Right lobe of liver (tissue), 4 donors: ENCODE measurements around the gene COIL.

ENCODE experiments used
- CTCF ChIP-seq, 4 donors: fragments of 200-600 bp in 3 of 4; fragments of 450-650 bp in 1 of 4; IDR thresholded peaks; one replicate each; pipeline versions ENCODE4 v1.5.1 to v1.8.0; 2016 to 2022; ENCODE audit warnings: antibody characterized with exemption in 4 of 4, mild to moderate bottlenecking in 2 of 4
- POLR2A ChIP-seq: fragments of 450-650 bp; IDR thresholded peaks from one replicate; pipeline ENCODE4 v1.6.1; 2017; ENCODE audit warnings: antibody characterized with exemption, mild to moderate bottlenecking
- donor health status: DM: no; HTN: no; CAD: no.
- donor health status: DM: no; HTN: no; CAD: no.
- donor health status: DM: no; HTN: yes; CAD: no.

DNA sequence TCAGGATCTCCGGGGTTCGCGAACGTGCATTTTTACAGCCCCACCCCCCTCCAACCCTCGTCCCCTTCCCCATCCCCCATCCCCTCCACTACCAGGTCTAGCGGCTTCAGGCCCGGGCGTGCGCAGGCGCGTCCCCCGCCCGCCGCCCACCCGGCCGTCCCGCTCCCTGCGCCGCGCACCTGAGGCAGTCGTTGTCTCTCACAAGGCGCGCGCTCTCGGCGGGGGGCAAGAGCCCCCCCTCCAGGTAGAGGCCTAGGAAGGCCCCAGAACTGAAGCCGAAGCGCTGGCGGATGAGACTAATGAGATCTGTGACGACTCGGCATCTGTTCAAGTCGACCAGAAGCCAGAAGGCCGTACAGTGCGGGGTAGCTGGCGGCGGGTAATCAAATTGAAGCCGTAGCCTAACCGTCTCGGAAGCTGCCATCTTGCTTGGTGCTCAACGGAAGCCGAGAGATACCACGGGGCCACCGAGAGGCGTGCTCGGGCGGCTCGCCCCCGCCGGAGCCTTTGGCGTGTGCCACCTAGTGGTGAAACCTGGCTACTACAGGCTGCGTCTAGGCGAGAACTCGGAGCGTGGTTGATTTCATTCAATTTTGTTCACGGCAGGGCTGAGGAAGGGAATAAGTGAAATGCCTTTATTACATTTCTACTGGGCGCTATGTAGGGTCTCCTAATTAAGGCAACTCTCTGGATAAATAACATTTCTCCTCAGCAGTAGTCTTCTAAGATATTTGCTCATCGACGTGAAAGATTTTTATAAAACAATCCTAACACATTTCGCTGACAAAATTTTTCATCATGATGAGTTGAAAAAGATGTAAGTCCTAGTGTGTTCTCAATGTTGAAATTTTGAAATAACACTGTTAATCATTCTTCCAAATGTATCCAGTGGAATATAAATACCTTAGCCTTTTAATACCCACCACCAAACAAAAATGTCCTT is at the start of gene COIL:
- TF ChIP-seq POLR2A (peak; percentile 33), CTCF (IDR thresholded peaks at IDR 0.05) (peak; percentile 99 to 100 (median 99))
